Limb (tissue), 2 donors: ENCODE data around the gene PSMB7.

Experiments used
- DNase-seq, 2 donors: peaks; one replicate each; pipeline ENCODE4 v3.0.0-alpha.2; 2016; ENCODE audit errors: extremely low spot score in 2 of 2

Gene PSMB7

DNA sequence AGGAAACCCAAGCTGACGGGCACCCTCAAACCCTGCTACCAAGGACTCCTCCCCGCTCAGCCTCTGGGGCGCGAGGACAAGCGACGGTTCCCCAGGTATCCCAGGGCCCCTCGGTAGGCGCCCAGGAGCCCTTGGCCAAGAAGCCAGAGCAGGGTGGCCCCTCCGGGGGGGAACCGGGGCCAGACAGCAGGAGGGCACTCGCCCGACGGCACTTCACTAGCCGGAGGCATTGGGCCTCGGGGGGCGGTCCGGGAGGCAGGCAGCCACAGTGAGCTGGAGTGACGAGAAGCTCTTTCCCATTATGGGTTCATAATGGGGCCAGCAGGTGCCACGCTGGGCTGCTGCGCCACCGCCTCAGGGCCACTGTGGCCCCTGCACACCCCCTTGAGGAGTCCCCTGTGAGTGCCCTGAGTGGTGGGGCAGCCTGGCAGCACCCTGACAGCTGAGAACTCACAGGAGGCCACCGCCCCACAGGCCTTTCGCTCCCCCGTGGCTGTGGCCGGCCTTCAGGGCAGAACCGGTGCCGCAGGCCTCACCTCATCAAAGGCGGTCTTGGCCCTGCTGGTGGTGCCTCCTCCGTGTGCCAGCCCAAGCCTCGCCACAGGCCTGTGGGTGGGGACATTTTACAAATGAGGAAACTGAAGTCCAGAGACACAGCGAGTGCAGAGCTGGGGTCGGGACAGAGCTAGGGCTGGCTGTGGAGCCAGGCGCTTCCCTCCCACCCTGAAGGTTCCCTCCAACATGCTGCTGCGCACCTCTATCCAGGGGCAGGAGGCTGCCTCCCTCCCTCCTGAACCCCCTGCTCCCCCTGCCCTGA, 68.7 kb downstream of the PSMB7 start:
- DNase-seq = no peak

DNA sequence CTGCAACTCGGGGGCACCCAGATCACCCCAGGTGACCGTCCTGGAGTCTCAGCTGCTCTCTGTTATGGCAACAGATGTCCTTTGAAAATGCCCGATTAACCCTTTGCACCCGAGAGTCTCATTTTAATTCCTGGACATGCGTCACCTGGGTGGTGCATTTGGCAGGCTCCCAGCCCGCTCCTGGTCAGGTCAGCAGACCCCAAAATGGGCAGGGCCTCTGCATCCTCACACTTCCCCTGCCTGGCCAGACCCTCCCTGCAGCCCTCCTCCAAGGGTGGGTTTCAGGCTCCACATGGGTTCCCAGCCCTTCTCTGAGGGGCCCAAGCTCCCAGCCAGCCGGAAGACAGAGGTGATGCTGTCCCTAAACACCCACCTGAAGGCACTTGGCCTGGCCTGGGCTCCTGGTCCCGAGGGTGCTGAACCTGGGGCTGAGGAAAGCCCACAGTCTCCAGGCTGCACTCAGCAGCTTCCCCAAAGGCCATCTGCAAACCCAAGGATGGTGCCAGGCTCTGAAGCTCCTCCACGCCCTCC, 69.4 kb downstream of the PSMB7 start:
- no peak for DNase-seq

DNA sequence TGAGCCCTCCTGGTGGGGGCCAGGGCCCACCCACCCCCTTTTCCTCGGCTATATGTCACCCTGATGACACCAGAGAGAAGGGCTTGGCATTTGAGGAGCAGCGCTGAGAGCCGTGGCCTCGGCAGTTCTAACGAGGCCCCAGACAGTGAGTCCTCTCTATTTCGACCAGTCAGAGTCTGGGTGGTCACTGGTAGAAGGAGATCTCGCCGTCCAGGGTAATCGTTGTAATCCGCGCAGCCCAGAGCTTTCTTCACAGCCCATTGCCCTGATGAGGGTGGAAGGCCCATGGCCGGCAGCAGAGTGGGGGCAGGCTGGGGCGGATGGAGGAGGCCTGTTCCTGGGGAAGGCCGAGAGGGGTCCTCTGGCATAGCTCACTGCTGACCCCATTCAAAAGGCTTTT, 70.2 kb downstream of the PSMB7 start:
- DNase-seq = no peak

DNA sequence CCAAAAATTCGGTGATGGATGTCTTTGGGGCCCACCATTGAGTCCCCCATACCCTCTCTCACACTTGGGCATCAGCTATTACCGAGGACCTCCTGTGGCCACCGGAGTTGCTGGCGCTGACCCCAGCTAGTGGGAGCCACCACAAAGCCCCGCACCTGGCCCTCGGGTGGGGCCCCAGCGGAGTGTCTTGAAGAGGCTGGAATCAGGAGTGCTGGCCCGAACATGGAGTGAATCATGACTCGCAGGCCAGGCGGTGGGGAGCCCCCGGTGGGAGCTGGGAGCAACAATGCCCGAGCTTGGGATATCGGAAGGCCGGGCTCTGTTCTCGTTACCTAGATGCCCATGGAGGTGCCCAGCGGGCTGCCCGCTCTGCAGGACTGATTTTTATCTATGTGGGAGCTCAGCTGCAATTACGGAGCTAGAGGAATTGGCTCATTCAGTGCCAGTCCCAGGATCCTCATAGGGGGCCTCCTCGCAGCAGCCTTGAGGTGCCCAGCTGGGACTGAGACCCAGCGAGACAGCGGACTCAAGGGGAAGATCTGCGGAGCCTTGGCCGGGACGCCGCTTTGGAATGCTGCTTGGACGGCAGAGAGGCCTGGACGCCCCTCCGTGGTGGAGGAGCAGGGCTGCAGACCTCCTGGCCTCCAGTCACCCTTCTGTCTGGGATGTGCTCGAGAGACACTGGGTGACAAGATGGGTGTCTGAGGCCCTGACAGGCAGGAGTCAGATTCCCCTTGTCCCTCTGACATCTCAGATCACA, 70.8 kb downstream of the PSMB7 start:
- DNase-seq = no peak

DNA sequence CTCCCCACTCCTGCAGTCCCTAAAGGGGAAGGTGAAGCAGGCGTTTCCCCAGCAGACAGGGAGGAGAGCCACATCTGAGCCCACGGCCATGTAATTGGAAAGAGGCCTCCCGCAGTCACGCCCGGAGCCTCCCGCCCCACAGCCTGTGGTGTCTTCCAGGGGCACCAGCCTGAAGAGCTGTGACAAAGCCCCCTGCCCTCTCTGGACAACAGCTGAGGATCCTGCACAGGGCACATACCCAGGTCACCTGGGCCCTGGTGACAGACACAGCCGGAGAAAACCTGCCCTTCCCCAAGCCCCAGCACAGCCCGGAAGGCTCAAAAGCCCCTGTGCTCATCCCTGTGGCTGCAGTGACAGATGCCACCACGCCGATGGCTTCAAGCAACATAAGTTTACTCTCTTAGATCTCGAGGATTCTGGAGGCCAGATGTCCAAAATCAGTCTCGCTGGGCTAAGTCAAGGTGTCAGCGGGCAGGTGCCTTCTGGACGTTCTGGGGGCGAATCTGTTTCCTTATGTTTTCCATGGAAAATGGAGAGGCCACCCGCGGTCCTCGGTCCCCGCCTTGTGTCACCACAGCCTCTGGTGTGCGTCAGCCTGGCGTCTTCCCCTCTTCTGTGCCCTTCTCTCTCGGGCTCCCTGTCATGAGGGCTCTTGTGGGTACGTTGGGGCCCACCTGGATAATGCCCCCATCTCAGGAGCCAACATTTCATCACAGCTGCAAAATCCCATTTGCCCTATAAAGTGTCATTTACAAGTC, 71.5 kb downstream of the PSMB7 start:
- DNase-seq = no peak

DNA sequence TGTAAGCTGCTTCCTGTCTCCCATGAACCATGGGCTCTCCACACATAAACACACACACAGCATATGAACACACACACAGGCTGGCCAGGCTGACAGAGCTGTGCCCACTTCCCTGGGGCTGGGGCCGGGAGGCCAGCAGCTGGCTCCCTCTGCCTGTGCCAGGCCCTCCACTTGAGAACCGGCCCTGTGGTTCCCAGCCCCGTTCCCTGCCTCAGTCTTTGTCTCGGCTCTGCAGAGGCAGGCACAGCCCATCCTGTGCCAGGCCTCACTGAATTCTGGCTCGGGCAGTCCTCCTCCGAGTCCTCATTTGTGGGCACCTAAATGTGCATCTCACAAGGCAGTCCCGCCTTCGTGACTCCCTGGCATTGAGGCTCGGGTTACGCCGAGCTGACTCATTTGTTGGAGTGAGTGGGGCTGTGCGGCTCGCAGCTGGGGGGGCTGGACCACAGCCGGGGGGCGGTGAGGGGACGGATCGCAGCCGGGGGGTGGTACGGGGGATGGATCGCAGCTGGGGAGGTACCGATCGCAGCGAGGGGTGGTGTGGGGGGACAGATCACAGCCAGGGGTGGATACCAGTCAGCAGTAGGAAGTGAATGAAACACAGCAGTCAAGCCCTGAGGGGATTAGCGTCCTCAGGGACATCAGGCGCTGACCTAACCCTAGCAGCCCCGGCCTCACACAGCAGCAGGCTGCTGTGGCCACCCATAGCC, 72.3 kb downstream of the PSMB7 start:
- DNase-seq = peak; percentile 67 to 71

DNA sequence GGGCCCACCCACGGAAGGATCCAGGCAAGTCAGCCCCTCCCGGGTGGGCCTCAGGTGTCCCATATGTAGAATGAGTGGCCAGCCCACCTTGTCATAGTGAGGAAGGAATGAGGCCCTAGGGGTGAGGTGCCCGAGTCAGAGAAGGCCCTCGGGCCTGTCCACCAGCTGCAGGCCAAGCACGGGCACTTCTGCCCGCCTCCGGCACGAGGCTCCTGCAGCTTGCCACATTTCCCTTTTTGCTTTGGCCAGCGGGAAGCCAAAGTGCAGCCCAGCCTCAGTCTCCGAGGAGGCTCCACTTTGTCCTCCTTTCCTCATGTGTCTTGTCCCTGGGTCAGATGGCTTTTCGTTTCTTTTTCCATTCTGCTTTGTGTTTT, 72.9 kb downstream of the PSMB7 start:
- no peak for DNase-seq

DNA sequence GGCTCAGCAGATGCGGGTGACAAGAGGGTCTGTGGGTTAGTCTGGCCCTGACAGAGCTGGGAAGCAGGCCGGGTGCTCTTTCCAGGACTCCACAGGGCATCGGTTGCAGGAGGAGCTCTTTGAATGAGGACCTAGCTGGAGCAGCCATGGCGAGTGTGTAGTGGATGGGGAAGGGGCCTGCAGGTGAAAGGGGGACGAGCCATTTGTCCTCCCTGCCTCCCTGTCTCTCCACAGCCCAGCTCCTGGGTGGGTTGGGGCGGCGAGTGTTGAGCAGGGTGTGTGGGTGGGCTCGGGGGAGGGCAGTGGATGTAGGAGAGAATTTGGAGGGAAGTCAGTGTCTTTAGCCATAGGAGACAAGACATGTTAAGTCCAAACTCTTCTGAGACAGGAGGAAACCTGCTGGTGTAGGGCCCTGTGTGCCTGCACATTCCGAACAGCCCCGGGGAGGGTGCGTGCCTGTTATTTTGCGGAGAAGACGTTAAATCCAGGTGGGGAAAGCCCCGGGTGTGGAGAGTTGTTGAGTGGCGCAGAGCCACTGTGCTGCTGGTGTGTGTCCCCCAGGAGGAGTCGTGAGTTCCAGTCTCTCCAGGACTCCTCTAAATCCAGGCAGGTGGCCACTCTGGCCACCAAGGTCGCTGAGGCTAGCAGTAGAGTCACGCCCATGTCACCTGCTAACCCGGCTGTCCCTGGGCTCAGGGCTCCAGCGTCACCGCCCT, 73.6 kb downstream of the PSMB7 start:
- no peak for DNase-seq

DNA sequence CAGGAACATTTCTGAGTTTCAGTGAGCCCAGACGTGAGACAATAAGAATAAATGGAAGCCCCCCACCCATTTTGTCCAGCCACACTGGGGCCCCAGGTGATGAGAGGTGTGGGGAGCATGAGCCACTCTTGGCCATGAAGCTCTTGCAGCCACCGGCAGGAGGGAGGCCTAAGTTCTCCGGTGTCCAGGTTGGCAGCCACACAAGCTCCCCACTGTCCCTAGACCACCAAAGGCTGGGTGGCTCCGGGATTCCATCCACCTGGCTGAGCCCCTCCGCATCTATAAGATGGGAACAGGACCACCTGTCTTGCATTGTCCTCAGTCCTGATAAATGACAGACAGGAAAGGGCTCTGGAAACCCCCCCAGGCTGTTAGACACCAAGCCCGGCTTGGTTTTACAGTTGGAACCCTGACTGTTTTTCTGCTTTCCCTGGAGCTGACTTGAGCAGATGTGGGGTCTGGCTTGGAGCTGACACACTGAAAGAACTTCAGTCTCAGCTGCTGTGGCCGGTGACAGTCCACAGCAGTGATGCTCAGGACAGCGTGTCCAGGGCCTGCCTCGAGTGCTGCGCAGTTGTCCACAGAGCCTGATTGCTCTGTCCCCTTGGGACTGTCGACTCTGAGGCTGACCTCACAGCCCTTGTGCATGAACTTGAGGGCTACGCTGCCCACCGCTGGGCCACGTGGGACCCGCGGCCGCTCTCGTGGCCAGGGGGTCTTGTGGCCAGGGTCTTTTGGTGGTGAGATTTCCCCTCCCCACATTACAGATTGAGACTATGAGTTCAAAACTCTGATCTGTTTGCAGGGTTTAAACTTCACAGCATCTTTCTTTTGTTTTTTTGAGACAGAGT, 74.8 kb downstream of the PSMB7 start:
- DNase-seq = no peak

DNA sequence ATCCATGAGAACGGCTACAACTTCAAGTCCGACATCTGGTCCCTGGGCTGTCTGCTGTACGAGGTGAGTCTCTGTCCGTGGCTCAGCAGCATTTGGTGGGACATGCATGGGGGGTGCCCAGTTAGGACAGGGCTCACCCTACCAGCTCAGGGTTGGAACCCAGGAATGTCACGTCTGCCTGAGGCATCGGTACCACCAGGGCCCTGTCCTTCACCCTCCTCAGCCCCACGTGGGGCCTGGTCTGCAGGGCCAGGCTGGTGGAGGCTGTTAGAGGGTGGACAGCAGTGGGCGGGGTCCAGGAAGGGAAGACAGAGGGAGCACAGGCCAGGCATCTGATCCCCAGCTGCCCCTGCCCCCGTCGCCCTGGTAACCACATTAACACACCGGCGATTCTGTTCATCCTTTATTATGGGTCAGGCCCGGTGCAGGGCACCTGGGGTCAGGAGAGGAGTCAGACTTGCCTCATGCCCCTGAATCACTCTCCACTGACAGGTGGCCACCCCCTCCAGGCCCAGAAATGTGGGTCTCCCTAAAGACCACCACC, 75.6 kb downstream of the PSMB7 start:
- DNase-seq = no peak

DNA sequence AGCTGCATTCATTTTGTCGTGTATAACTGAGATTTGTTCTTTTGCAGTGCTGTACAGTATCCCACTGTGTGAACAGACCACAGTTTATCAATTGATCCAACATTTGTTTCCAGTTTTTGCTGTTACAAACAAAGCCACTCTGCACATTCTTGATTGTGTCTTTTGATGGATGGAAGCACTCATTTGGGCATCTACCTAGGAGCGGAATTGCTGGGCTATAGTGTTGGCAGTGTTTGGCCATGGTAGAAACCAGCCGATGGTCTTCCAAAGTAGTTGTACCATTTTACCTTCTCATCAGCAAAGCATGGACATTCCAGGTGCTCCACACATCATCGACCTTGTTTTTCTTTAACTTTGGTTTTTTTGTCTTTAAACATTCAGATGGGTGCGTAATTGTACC, 77.7 kb downstream of the PSMB7 start:
- no peak for DNase-seq

DNA sequence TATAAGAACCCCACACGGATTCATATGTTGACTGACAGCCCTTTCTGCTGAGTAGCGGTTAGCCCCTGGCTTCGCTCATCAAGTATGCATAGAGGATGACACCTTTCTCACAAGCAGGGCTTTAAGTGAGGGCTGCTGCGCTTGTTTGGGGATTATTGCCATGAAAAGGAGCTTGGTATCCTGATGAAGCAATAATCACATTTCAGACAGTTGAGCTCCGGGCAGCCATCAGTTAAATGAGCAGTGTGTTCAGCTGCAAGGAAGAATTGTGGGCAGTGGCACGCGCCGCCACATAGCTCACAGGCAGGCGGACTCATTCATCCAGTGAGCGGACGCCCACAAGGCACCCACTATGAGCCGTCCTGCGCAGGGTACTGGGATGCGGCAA, 79.9 kb downstream of the PSMB7 start:
- DNase-seq = no peak

DNA sequence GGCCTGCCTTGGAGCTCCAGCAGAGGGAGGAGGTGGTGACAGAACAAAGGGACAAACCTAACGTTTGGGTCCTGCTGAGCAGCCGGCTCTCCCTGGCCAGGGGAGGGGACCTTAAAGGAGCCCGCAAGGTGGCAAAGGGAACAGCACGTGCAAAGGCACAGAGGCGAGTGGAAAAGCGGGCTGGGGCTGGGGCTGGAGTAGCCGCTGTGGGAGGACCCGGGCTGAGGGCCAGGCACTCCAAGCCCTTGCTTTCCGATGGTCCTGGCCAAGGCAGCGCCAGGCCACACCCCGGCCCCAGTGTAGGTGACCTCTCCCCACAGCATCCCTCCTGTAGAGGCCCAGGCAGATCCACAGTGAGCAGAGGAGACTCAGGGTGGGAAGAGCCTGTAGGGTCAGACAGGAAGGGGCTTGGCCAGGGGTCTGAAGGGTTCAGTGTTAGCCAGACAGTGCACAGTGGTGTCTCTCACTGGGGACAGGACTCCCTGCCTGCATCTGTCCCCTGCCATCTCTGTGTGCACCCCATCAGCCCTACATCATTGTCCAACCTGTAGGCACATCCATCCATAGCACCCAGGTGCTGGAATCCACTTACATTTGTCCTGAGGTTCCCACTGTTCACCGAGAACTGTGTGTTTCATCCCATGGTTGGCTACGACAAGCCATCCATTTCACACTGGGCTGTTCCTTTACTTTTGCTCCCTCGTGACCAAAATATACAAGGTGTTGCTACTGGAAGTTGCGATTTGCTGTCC, 80.5 kb downstream of the PSMB7 start:
- no peak for DNase-seq

DNA sequence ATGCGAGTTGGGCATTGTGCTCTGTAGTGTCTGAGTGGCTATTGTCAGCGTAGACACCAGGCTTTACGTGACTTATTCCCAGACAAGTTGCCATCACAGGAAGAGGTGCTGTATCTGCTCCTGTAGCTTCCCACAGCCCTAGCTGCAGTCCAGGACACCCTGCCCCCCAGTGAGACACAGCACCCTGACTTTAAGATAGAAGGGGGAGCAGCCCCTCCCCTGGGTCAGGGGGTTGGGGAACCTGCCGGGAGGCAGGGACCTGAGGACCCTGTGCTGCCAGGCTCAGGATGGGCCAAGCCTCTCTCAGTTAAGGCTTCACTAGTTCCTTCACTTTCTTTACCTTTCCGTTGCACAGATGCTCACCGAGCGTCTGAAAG, 82.1 kb downstream of the PSMB7 start:
- DNase-seq = no peak

DNA sequence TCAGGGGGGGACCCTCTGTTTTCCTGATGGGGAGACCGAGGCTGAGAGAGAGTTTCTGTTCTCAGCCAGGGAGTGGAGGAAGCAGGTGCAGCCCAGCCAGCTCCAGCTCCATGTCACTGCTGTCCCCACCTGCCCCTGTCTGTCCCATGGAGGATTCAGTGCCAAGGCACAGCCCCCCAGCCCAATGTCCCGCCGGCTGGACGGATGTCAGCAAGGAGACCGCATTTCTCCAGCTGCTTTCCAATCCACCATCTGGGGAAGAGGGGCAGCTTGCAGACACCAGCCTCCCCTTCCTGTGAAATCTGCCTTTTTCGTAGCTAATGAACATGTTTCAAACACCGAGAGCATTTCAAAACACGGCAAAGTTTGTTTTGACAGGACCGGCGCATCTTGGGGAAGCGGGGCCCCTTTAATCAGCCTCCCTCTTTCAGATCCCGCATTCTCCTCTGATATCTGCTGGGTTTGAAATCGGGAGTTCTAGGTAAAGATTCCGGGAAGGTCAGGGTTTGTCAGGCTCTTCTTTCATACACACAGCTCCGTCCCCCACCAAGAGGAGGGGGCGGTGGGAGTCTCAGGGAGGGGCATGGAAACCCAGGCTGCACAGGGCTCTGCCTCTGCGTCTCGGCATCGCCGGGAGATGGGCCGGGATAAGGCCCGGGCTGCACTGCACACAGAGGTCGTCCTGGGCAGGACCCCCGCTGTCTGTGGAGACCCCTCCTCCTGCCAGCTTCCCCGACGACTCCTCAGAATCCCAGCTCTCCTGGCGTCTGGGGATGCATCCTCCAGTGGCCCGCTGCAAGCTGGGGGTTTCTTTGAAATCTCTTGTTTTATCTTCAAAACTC, 82.7 kb downstream of the PSMB7 start:
- peak; percentile 71 to 75 for DNase-seq

DNA sequence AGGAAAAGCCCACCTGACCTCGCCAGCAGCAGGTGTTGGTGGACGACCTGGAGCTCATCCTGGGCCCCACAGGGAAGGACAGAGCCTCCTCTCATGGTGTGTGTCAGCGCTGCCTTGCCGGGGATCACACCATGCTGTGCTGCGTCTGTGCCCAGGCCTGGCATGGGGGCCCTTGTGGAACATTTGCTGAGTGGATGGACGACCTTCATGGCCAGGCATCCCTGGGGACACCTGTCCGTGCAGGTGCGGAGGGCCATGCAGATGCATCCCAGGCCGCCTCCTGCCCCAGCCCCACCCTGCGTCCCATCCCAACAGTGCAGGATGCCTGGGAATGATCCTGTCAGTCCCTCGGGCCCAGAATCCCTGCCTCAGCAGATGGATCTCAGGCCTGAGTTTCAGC, 83.7 kb downstream of the PSMB7 start:
- DNase-seq = no peak

DNA sequence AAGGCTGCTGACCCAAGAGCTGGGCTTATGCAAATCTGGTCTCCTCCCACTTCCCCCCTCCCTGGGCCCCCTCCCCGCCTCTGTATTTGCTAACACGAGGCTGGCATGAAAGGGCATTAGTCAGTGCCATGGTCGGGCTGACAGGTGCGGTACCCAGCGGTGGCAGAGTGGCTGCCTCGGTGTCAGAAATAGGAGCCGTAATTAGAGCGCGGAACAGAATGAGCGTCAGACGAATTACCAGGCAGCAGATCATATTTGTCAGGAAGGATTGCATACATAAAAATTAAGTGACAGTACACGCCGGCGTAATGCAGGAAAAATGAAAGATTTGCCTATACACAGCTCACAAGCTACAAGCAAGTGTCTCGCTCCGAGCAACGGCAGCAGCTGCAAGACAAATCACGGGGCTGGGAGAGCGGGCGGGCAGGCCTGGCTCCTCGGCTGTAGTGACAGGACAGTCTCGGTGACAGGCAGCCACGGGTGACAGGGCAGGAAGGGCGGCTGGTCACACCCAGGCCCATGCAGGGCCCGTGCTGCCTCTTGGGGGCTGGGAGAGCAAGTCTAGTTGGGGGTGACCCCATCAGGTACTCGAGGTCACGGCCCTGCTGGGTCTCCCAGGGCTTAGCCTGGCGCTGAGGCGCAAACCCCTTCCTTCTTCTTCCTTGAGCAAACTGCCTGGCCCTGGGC, 85.1 kb downstream of the PSMB7 start:
- peak; percentile 41 to 57 for DNase-seq
